HepG2 (cell line): ENCODE results near the gene EEF1E1. TPM values are rescaled to one million over a fixed set of nuclear protein-coding genes. Genes with fewer than 3 reads are reported as not detected.

Experiments used
- ATAC-seq: fragments of 200-7000 bp; cut with Tn5 transposase; 3 replicates; pipeline ENCODE4 v1.9.1; 2020; ENCODE audit warnings: mild to moderate bottlenecking, moderate library complexity
- BruUV-seq: library from RNA; stranded (reverse); fragments of 400-500 nt; replicated peaks from 2 replicates; lab custom pipeline; 2021; lab: Mats Ljungman, UMichigan
- CTCF ChIA-PET: fragments of 300-600 bp; formaldehyde crosslinking; extraction: SDS; loops from one replicate; lab custom pipeline; 2021; ENCODE audit warnings: low total read pairs, inconsistent platforms, low intra/inter-chr PET ratio; lab: Yijun Ruan, JAX
- POLR2A ChIA-PET: fragments of 350-600 bp; sonication (Branson Sonifier 250); formaldehyde crosslinking; loops from one replicate; lab custom pipeline; 2020; ENCODE audit warnings: antibody characterized with exemption, inconsistent platforms; lab: Yijun Ruan, JAX
- DNase-seq: peaks from one replicate; pipeline ENCODE4 v3.0.0-alpha.2; 2015; ENCODE audit warnings: low spot score
- FAIRE-seq: peaks from 3 replicates; lab custom pipeline; 2011; peaks lifted over from hg19 to GRCh38; lab: Jason Lieb, UNC
- H2AFZ ChIP-seq: one replicate; pipeline ENCODE4 v1.6.1; 2011; ENCODE audit warnings: low read length, inconsistent platforms
- H3K27ac ChIP-seq: fragments of 300-600 bp; 3 replicates; pipeline ENCODE4 v1.8.0; 2011; ENCODE audit warnings: mixed run types, mild to moderate bottlenecking, mixed read lengths, low read length, inconsistent platforms; ENCODE audit not compliant: insufficient read depth; ENCODE audit errors: extremely low read length
- H3K27me3 ChIP-seq, 2 experiments: fragments of 200-600 bp in 1 of 2; 2 replicates in 1 of 2; 3 replicates in 1 of 2; pipeline versions ENCODE4 v1.6.0 to v1.8.0; 2011; ENCODE audit warnings: low read length in 2 of 2, mild to moderate bottlenecking in 2 of 2, moderate library complexity in 2 of 2, inconsistent platforms in 1 of 2; ENCODE audit not compliant: insufficient read depth in 2 of 2, control insufficient read depth in 1 of 2
- H3K36me3 ChIP-seq, 2 experiments: fragments of 200-600 bp in 1 of 2; replicated peaks in 1 of 2; 2 replicates in 1 of 2; 3 replicates in 1 of 2; pipeline versions ENCODE4 v1.5.1 to v1.8.0; 2011; ENCODE audit warnings: low read length in 2 of 2, inconsistent platforms in 1 of 2; ENCODE audit not compliant: insufficient read depth in 2 of 2, control insufficient read depth in 1 of 2
- H3K4me1 ChIP-seq: 2 replicates; pipeline ENCODE4 v1.5.1; 2012; ENCODE audit warnings: low read length, inconsistent platforms; ENCODE audit not compliant: insufficient read depth
- H3K4me2 ChIP-seq: 2 replicates; pipeline ENCODE4 v1.6.0; 2011; ENCODE audit warnings: low read depth, low read length, inconsistent platforms
- H3K4me3 ChIP-seq, 3 experiments: fragments of 200-600 bp in 1 of 3; sonication (generic), shearing (Covaris generic) in 1 of 3; replicated peaks in 1 of 3; 2 replicates each; pipeline ENCODE4 v1.5.1; 2011 to 2016; ENCODE audit warnings: low read length in 3 of 3, inconsistent platforms in 2 of 3, low read depth in 2 of 3, mild to moderate bottlenecking in 2 of 3, control low read depth in 1 of 3, mixed read lengths in 1 of 3; ENCODE audit not compliant: insufficient read depth in 1 of 3
- H3K79me2 ChIP-seq: one replicate; pipeline ENCODE4 v1.6.1; 2011; ENCODE audit warnings: low read length, inconsistent platforms; ENCODE audit not compliant: insufficient read depth
- H3K9ac ChIP-seq: 2 replicates; pipeline ENCODE4 v1.6.0; 2011; ENCODE audit warnings: mild to moderate bottlenecking, low read depth, low read length, inconsistent platforms; ENCODE audit not compliant: insufficient read depth
- H3K9me3 ChIP-seq: 2 replicates; pipeline ENCODE4 v1.5.1; 2012; ENCODE audit warnings: mild to moderate bottlenecking, low read length
- H4K20me1 ChIP-seq: 2 replicates; pipeline ENCODE4 v1.6.0; 2011; ENCODE audit warnings: inconsistent platforms, mild to moderate bottlenecking, low read length, moderate library complexity; ENCODE audit not compliant: insufficient read depth
- ATF7 ChIP-seq, 2 experiments: fragments of 450-650 bp in 1 of 2; sonication (generic) in 1 of 2; formaldehyde crosslinking in 1 of 2; IDR thresholded peaks; 2 replicates each; pipeline versions ENCODE4 v1.4.0 to v1.6.1; 2016 to 2020; ENCODE audit warnings: antibody characterized with exemption in 1 of 2, mild to moderate bottlenecking in 1 of 2, missing genetic modification reagents in 1 of 2
- KLF6 ChIP-seq: IDR thresholded peaks from 2 replicates; pipeline ENCODE4 v1.8.0; 2016; ENCODE audit warnings: missing biosample characterization, missing genetic modification reagents
- KLF9 ChIP-seq: IDR thresholded peaks from 2 replicates; pipeline ENCODE4 v1.6.1; 2016; ENCODE audit warnings: low read depth
- MAFK ChIP-seq, 2 experiments: IDR thresholded peaks in 1 of 2; conservative IDR thresholded peaks in 1 of 2; 2 replicates each; pipeline ENCODE4 v1.6.1; 2011; ENCODE audit warnings: improper control_type of control experiment in 2 of 2, low read length in 2 of 2
- NR2F1 ChIP-seq, 2 experiments: fragments of 450-650 bp in 1 of 2; formaldehyde crosslinking in 1 of 2; IDR thresholded peaks; 2 replicates each; pipeline versions ENCODE4 v1.5.0 to v1.6.1; 2016 to 2020; ENCODE audit warnings: mild to moderate bottlenecking in 1 of 2, missing compliant biosample characterization in 1 of 2, missing genetic modification reagents in 1 of 2, moderate library complexity in 1 of 2
- PTBP1 ChIP-seq: fragments of 200-400 bp; formaldehyde crosslinking; IDR thresholded peaks from 2 replicates; pipeline ENCODE4 v1.6.1; 2018; ENCODE audit warnings: low read length, low read depth; ENCODE audit not compliant: poor library complexity, severe bottlenecking
- SOX5 ChIP-seq: IDR thresholded peaks from 2 replicates; pipeline ENCODE4 v1.6.1; 2016; ENCODE audit warnings: borderline replicate concordance
- ZMYM3 ChIP-seq: sonication (generic); formaldehyde crosslinking; IDR thresholded peaks from 2 replicates; pipeline ENCODE4 v1.5.1; 2020; ENCODE audit warnings: mild to moderate bottlenecking, missing genetic modification reagents
- ZNF678 ChIP-seq: sonication (generic); formaldehyde crosslinking; IDR thresholded peaks from 2 replicates; pipeline ENCODE4 v1.4.0; 2020; ENCODE audit warnings: mild to moderate bottlenecking, missing genetic modification reagents
- ZNF703 ChIP-seq: sonication (generic); formaldehyde crosslinking; IDR thresholded peaks from 2 replicates; pipeline ENCODE4 v1.5.1; 2020; ENCODE audit warnings: missing genetic modification reagents, mild to moderate bottlenecking, moderate library complexity, borderline replicate concordance
- WGBS: methylation state at CpG from one replicate; pipeline ENCODE4 v1.1.6; 2017; ENCODE audit warnings: low lambda C conversion rate; 5-methylcytosine and 5-hydroxymethylcytosine counted together
- in situ Hi-C: cut with HindIII; loops from 2 replicates; pipeline ENCODE4 v1.10.0; 2017; ENCODE audit warnings: low pct_unique_long_range_greater_than_20kb; ENCODE audit not compliant: extremely low pct_ligation_motif_present
- intact Hi-C: fragments of 100-400 bp; cut with micrococcal nuclease; formaldehyde crosslinking; loops from one replicate; pipeline ENCODE4 v1.10.0; 2022; ENCODE audit not compliant: unreplicated experiment
- polyA plus RNA-seq, 8 experiments: library from polyadenylated mRNA; depleted of rRNA in 3 of 8; stranded (reverse) in 7 of 8; unstranded in 1 of 8; fragments of >200 nt; fragmentation: Illumina TruSeq in 4 of 8; extraction: Trizol in 4 of 8; gene quantifications; 2 replicates each; pipeline versions ENCODE4 v1.2.1 to v1.2.3, GENCODE V29; 2011 to 2016; ENCODE audit warnings: low read depth in 4 of 8, missing spikeins in 1 of 8, mixed read lengths in 1 of 8; ENCODE audit not compliant: insufficient read depth in 1 of 8
- total RNA-seq, 5 experiments: library from RNA; depleted of rRNA; stranded (reverse); fragments of >200 nt; fragmentation: Illumina TruSeq; extraction: Trizol; gene quantifications; 2 replicates each; pipeline ENCODE4 v1.2.3, GENCODE V29; 2016; ENCODE audit warnings: low read depth in 1 of 5
- TF ChIP-seq, protein P1 (sequence below): sonication (generic); formaldehyde crosslinking; IDR thresholded peaks from 2 replicates; pipeline ENCODE4 v1.5.0; 2020; ENCODE audit warnings: missing genetic modification reagents
- TF ChIP-seq, protein P2 (sequence below): sonication (generic); formaldehyde crosslinking; IDR thresholded peaks from 2 replicates; pipeline ENCODE4 v1.5.0; 2020; ENCODE audit warnings: mild to moderate bottlenecking, missing genetic modification reagents, borderline replicate concordance
- TF ChIP-seq, protein P3 (sequence below): sonication (generic); formaldehyde crosslinking; IDR thresholded peaks from 2 replicates; pipeline ENCODE4 v1.5.1; 2020; ENCODE audit warnings: missing genetic modification reagents, mild to moderate bottlenecking, borderline replicate concordance

The EEF1E1 gene
- total and polyA plus RNA-seq, 2 of the 13 experiments (the other 11 are each of a cell fraction or from before 2014, with no cell fraction given): 128 to 188 TPM

DNA sequence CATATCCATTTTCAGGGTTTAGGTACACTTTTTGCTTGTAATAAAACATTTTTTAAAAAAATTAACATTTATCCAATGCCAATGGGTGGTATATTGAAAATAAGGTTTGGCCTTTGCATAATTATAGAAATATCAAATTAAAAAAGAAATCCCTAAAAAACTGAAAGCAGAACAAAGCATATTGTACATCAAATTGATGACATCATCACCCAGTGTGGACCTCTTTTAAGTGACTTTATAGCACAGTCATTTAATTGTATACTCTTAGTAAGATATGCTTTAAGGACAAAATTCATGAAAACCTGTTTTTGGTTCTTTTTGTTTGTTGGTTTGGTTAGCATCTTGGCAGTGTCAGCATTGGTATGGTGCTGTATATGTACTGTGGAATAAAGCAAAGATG is 1.4 kb upstream of the EEF1E1 start (continued):
- TF ChIP-seq ATF7 (IDR thresholded peaks at IDR 0.05): peak; percentile 98
- TF ChIP-seq ATF7 (CRISPR knock-in tag; IDR thresholded peaks at IDR 0.05): no peak
- no peak for TF ChIP-seq SOX5 (CRISPR knock-in tag)
- no peak for TF ChIP-seq KLF6 (CRISPR knock-in tag)
- no peak for TF ChIP-seq KLF9
- TF ChIP-seq MAFK (conservative IDR thresholded peaks at IDR 0.05 in 1 of 2, IDR thresholded peaks at IDR 0.05 in 1 of 2; ENCODE audit: low read length in 2 of 2): peak; percentile 3 to 52; a peak in 2 of 4 replicates
- TF ChIP-seq PTBP1: no peak
- TF ChIP-seq, protein P1, sequence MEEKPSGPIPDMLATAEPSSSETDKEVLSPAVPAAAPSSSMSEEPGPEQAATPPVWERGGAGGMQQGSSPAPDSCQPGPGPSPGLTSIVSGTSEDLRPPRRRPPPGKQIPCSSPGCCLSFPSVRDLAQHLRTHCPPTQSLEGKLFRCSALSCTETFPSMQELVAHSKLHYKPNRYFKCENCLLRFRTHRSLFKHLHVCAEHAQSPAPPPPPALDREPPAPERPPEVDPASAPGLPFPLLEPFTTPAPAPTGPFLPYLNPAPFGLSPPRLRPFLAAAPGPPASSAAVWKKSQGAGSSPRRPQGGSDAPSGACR (CRISPR knock-in tag): no peak

DNA sequence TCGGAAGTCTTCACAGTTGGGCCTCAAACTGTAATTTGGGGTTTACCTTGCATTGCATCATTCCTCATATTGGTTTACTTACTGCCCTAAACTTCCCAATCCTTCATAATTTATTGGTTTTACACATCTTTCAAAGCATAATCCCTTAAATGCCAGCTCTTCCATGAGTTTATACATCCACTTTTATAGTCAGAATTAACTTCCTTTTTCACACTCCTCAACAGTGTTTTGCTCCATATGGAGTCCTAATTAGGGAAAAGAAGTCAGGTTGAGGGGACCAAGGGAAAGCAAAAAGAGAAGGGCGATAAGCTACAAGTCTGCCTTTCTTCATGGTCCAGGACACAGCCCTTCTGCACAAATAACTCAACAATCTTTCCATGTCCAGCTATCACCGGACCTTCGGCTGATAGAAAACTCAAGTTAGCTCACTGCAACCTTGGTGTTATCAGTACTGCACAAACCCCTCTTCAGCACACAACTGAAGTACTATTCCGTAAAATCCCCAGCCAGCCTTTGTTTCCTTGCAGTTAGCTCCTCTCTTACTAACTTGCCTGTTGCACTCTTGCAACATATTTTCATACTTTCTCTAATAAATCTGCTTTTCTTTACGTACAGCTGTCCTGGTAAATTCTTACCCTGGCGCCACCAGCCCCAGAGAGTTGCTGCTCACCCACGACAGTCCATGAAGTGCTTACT is 2.0 kb downstream of the EEF1E1 start:
- no peaks in the 10 kb centered on the region for H3K9me3 ChIP-seq
- H4K20me1 ChIP-seq: peaks cover 10% of the 10 kb centered on the region; the same call in 1 of the 2 replicates
- peak overlapping the region; percentile 34 for H3K27ac ChIP-seq
- no TSS peak for BruUV-seq
- H3K4me3 ChIP-seq: peak overlapping the region; percentile 19 to 56 (median 40); a peak in 5 of 6 replicates
- DNase-seq (no peak), ATAC-seq (no peak), FAIRE-seq (no peak)
- peak overlapping the region; percentile 34 for H3K9ac ChIP-seq
- ChIA-PET CTCF (no interaction called here), POLR2A (interaction anchor here (4.0 to 4.1 kb wide), 2 partner anchors 15 to 35 kb away, joined by 72 to 110 read pairs; partner anchors contain the start of gene BLOC1S5)
- intact Hi-C loops: loop anchor here (10.0 kb wide), 1 partner anchor 334 kb away; the partner anchor contains the start of gene SLC35B3
- in situ Hi-C loops: no loop called here
- H3K79me2 ChIP-seq: peaks cover 65% of the 10 kb centered on the region
- 83% methylated on average over 8 of the region's 8 CpGs for WGBS
- H3K36me3 ChIP-seq: peaks cover 7 to 33% of the 10 kb centered on the region in 2 experiments
- H3K4me2 ChIP-seq: peak overlapping the region; percentile 76
- H3K27me3 ChIP-seq: peaks cover 0 to 5% of the 10 kb centered on the region in 2 experiments; a peak in 1 of 5 replicates
- H3K4me1 ChIP-seq: peaks cover 40% of the 10 kb centered on the region
- no peak overlapping the region for H2AFZ ChIP-seq
- TF ChIP-seq ZNF678 (CRISPR knock-in tag) (peak; percentile 92; the same call in 1 of the 2 replicates), NR2F1 (CRISPR knock-in tag; IDR thresholded peaks at IDR 0.05) (no peak), ZMYM3 (CRISPR knock-in tag) (no peak), ZNF703 (CRISPR knock-in tag) (no peak)
- TF ChIP-seq, protein P2, sequence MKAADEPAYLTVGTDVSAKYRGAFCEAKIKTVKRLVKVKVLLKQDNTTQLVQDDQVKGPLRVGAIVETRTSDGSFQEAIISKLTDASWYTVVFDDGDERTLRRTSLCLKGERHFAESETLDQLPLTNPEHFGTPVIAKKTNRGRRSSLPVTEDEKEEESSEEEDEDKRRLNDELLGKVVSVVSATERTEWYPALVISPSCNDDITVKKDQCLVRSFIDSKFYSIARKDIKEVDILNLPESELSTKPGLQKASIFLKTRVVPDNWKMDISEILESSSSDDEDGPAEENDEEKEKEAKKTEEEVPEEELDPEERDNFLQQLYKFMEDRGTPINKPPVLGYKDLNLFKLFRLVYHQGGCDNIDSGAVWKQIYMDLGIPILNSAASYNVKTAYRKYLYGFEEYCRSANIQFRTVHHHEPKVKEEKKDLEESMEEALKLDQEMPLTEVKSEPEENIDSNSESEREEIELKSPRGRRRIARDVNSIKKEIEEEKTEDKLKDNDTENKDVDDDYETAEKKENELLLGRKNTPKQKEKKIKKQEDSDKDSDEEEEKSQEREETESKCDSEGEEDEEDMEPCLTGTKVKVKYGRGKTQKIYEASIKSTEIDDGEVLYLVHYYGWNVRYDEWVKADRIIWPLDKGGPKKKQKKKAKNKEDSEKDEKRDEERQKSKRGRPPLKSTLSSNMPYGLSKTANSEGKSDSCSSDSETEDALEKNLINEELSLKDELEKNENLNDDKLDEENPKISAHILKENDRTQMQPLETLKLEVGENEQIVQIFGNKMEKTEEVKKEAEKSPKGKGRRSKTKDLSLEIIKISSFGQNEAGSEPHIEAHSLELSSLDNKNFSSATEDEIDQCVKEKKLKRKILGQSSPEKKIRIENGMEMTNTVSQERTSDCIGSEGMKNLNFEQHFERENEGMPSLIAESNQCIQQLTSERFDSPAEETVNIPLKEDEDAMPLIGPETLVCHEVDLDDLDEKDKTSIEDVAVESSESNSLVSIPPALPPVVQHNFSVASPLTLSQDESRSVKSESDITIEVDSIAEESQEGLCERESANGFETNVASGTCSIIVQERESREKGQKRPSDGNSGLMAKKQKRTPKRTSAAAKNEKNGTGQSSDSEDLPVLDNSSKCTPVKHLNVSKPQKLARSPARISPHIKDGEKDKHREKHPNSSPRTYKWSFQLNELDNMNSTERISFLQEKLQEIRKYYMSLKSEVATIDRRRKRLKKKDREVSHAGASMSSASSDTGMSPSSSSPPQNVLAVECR: no peak
- TF ChIP-seq, protein P3, sequence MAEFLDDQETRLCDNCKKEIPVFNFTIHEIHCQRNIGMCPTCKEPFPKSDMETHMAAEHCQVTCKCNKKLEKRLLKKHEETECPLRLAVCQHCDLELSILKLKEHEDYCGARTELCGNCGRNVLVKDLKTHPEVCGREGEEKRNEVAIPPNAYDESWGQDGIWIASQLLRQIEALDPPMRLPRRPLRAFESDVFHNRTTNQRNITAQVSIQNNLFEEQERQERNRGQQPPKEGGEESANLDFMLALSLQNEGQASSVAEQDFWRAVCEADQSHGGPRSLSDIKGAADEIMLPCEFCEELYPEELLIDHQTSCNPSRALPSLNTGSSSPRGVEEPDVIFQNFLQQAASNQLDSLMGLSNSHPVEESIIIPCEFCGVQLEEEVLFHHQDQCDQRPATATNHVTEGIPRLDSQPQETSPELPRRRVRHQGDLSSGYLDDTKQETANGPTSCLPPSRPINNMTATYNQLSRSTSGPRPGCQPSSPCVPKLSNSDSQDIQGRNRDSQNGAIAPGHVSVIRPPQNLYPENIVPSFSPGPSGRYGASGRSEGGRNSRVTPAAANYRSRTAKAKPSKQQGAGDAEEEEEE (CRISPR knock-in tag): no peak
